HepG2 (cell line): ENCODE results near the gene SLC28A1. TPM values are rescaled to one million over a fixed set of nuclear protein-coding genes. Genes with fewer than 3 reads are reported as not detected.
A peak's percentile ranks its signal among the peaks of the same experiment; 100 is the strongest.

ENCODE experiments used
- ATAC-seq: fragments of 200-7000 bp; cut with Tn5 transposase; 3 replicates; pipeline ENCODE4 v1.9.1; 2020; ENCODE audit warnings: mild to moderate bottlenecking, moderate library complexity
- BruUV-seq: library from RNA; stranded (reverse); fragments of 400-500 nt; replicated peaks from 2 replicates; lab custom pipeline; 2021; lab: Mats Ljungman, UMichigan
- CTCF ChIA-PET: fragments of 300-600 bp; formaldehyde crosslinking; extraction: SDS; loops from one replicate; lab custom pipeline; 2021; ENCODE audit warnings: low total read pairs, inconsistent platforms, low intra/inter-chr PET ratio; lab: Yijun Ruan, JAX
- POLR2A ChIA-PET: fragments of 350-600 bp; sonication (Branson Sonifier 250); formaldehyde crosslinking; loops from one replicate; lab custom pipeline; 2020; ENCODE audit warnings: antibody characterized with exemption, inconsistent platforms; lab: Yijun Ruan, JAX
- DNase-seq: peaks from one replicate; pipeline ENCODE4 v3.0.0-alpha.2; 2015; ENCODE audit warnings: low spot score
- FAIRE-seq: peaks from 3 replicates; lab custom pipeline; 2011; peaks lifted over from hg19 to GRCh38; lab: Jason Lieb, UNC
- H2AFZ ChIP-seq: one replicate; pipeline ENCODE4 v1.6.1; 2011; ENCODE audit warnings: low read length, inconsistent platforms
- H3K27ac ChIP-seq: fragments of 300-600 bp; 3 replicates; pipeline ENCODE4 v1.8.0; 2011; ENCODE audit warnings: mixed run types, mild to moderate bottlenecking, mixed read lengths, low read length, inconsistent platforms; ENCODE audit not compliant: insufficient read depth; ENCODE audit errors: extremely low read length
- H3K27me3 ChIP-seq, 2 experiments: fragments of 200-600 bp in 1 of 2; 2 replicates in 1 of 2; 3 replicates in 1 of 2; pipeline versions ENCODE4 v1.6.0 to v1.8.0; 2011; ENCODE audit warnings: low read length in 2 of 2, mild to moderate bottlenecking in 2 of 2, moderate library complexity in 2 of 2, inconsistent platforms in 1 of 2; ENCODE audit not compliant: insufficient read depth in 2 of 2, control insufficient read depth in 1 of 2
- H3K36me3 ChIP-seq, 2 experiments: fragments of 200-600 bp in 1 of 2; replicated peaks in 1 of 2; 2 replicates in 1 of 2; 3 replicates in 1 of 2; pipeline versions ENCODE4 v1.5.1 to v1.8.0; 2011; ENCODE audit warnings: low read length in 2 of 2, inconsistent platforms in 1 of 2; ENCODE audit not compliant: insufficient read depth in 2 of 2, control insufficient read depth in 1 of 2
- H3K4me1 ChIP-seq: 2 replicates; pipeline ENCODE4 v1.5.1; 2012; ENCODE audit warnings: low read length, inconsistent platforms; ENCODE audit not compliant: insufficient read depth
- H3K4me2 ChIP-seq: 2 replicates; pipeline ENCODE4 v1.6.0; 2011; ENCODE audit warnings: low read depth, low read length, inconsistent platforms
- H3K4me3 ChIP-seq, 3 experiments: fragments of 200-600 bp in 1 of 3; sonication (generic), shearing (Covaris generic) in 1 of 3; replicated peaks in 1 of 3; 2 replicates each; pipeline ENCODE4 v1.5.1; 2011 to 2016; ENCODE audit warnings: low read length in 3 of 3, inconsistent platforms in 2 of 3, low read depth in 2 of 3, mild to moderate bottlenecking in 2 of 3, control low read depth in 1 of 3, mixed read lengths in 1 of 3; ENCODE audit not compliant: insufficient read depth in 1 of 3
- H3K79me2 ChIP-seq: one replicate; pipeline ENCODE4 v1.6.1; 2011; ENCODE audit warnings: low read length, inconsistent platforms; ENCODE audit not compliant: insufficient read depth
- H3K9ac ChIP-seq: 2 replicates; pipeline ENCODE4 v1.6.0; 2011; ENCODE audit warnings: mild to moderate bottlenecking, low read depth, low read length, inconsistent platforms; ENCODE audit not compliant: insufficient read depth
- H3K9me3 ChIP-seq: 2 replicates; pipeline ENCODE4 v1.5.1; 2012; ENCODE audit warnings: mild to moderate bottlenecking, low read length
- H4K20me1 ChIP-seq: 2 replicates; pipeline ENCODE4 v1.6.0; 2011; ENCODE audit warnings: inconsistent platforms, mild to moderate bottlenecking, low read length, moderate library complexity; ENCODE audit not compliant: insufficient read depth
- CCDC6 ChIP-seq: sonication (generic); formaldehyde crosslinking; IDR thresholded peaks from 2 replicates; pipeline ENCODE4 v1.8.1; 2022; ENCODE audit warnings: mild to moderate bottlenecking, missing genetic modification reagents, moderate library complexity
- DNMT3B ChIP-seq: conservative IDR thresholded peaks from 2 replicates; pipeline ENCODE4 v1.6.1; 2016; ENCODE audit warnings: missing biosample characterization, control low read depth
- FOSL2 ChIP-seq: sonication (generic); formaldehyde crosslinking; IDR thresholded peaks from 2 replicates; pipeline ENCODE4 v1.4.0; 2020; ENCODE audit warnings: missing genetic modification reagents
- FOXA3 ChIP-seq: IDR thresholded peaks from 2 replicates; pipeline ENCODE4 v1.6.1; 2016; ENCODE audit warnings: missing genetic modification reagents, missing compliant biosample characterization
- PHB2 ChIP-seq: fragments of 450-650 bp; IDR thresholded peaks from 2 replicates; pipeline ENCODE4 v1.6.1; 2018; ENCODE audit not compliant: partially characterized antibody
- SAP130 ChIP-seq: IDR thresholded peaks from 2 replicates; pipeline ENCODE4 v1.6.1; 2016; ENCODE audit warnings: low read depth
- SOX5 ChIP-seq: IDR thresholded peaks from 2 replicates; pipeline ENCODE4 v1.6.1; 2016; ENCODE audit warnings: borderline replicate concordance
- SRSF4 ChIP-seq: fragments of 200-400 bp; formaldehyde crosslinking; IDR thresholded peaks from one replicate; pipeline ENCODE4 v1.6.1; 2018; ENCODE audit warnings: mild to moderate bottlenecking, low read depth, low read length, moderate library complexity; ENCODE audit not compliant: poor library complexity, severe bottlenecking
- TMF1 ChIP-seq: sonication (generic); formaldehyde crosslinking; IDR thresholded peaks from 2 replicates; pipeline ENCODE4 v1.8.1; 2022; ENCODE audit warnings: low read depth, missing genetic modification reagents
- ZEB1 ChIP-seq: IDR thresholded peaks from 2 replicates; pipeline ENCODE4 v1.6.1; 2012; ENCODE audit warnings: mild to moderate bottlenecking, low read depth, inconsistent platforms; ENCODE audit not compliant: insufficient replicate concordance
- ZNF557 ChIP-seq: sonication (generic); formaldehyde crosslinking; IDR thresholded peaks from 2 replicates; pipeline ENCODE4 v1.4.0; 2020; ENCODE audit warnings: missing genetic modification reagents
- ZNF720 ChIP-seq: sonication (generic); formaldehyde crosslinking; IDR thresholded peaks from 2 replicates; pipeline ENCODE4 v1.4.0; 2020; ENCODE audit warnings: missing genetic modification reagents
- ZNF782 ChIP-seq: sonication (generic); formaldehyde crosslinking; IDR thresholded peaks from 2 replicates; pipeline ENCODE4 v1.4.0; 2020; ENCODE audit warnings: missing genetic modification reagents, mild to moderate bottlenecking, borderline replicate concordance
- ZNF850 ChIP-seq: sonication (generic); formaldehyde crosslinking; conservative IDR thresholded peaks from 2 replicates; pipeline ENCODE4 v1.9.0; 2021; ENCODE audit warnings: mild to moderate bottlenecking, missing genetic modification reagents
- WGBS: methylation state at CpG from one replicate; pipeline ENCODE4 v1.1.6; 2017; ENCODE audit warnings: low lambda C conversion rate; 5-methylcytosine and 5-hydroxymethylcytosine counted together
- in situ Hi-C: cut with HindIII; loops from 2 replicates; pipeline ENCODE4 v1.10.0; 2017; ENCODE audit warnings: low pct_unique_long_range_greater_than_20kb; ENCODE audit not compliant: extremely low pct_ligation_motif_present
- intact Hi-C: fragments of 100-400 bp; cut with micrococcal nuclease; formaldehyde crosslinking; loops from one replicate; pipeline ENCODE4 v1.10.0; 2022; ENCODE audit not compliant: unreplicated experiment
- polyA plus RNA-seq, 8 experiments: library from polyadenylated mRNA; depleted of rRNA in 3 of 8; stranded (reverse) in 7 of 8; unstranded in 1 of 8; fragments of >200 nt; fragmentation: Illumina TruSeq in 4 of 8; extraction: Trizol in 4 of 8; gene quantifications; 2 replicates each; pipeline versions ENCODE4 v1.2.1 to v1.2.3, GENCODE V29; 2011 to 2016; ENCODE audit warnings: low read depth in 4 of 8, missing spikeins in 1 of 8, mixed read lengths in 1 of 8; ENCODE audit not compliant: insufficient read depth in 1 of 8
- total RNA-seq, 5 experiments: library from RNA; depleted of rRNA; stranded (reverse); fragments of >200 nt; fragmentation: Illumina TruSeq; extraction: Trizol; gene quantifications; 2 replicates each; pipeline ENCODE4 v1.2.3, GENCODE V29; 2016; ENCODE audit warnings: low read depth in 1 of 5
- TF ChIP-seq, protein P1 (sequence below): fragments of 450-650 bp; IDR thresholded peaks from 2 replicates; pipeline ENCODE4 v1.6.1; 2017; ENCODE audit warnings: mild to moderate bottlenecking
- TF ChIP-seq, protein P2 (sequence below): sonication (generic); formaldehyde crosslinking; IDR thresholded peaks from 2 replicates; pipeline ENCODE4 v1.5.1; 2020; ENCODE audit warnings: missing genetic modification reagents, mild to moderate bottlenecking, borderline replicate concordance

SLC28A1 gene
- total and polyA plus RNA-seq, 2 of the 13 experiments (the other 11 are each of a cell fraction or from before 2014, with no cell fraction given): 0.31 to 5.8 TPM

DNA sequence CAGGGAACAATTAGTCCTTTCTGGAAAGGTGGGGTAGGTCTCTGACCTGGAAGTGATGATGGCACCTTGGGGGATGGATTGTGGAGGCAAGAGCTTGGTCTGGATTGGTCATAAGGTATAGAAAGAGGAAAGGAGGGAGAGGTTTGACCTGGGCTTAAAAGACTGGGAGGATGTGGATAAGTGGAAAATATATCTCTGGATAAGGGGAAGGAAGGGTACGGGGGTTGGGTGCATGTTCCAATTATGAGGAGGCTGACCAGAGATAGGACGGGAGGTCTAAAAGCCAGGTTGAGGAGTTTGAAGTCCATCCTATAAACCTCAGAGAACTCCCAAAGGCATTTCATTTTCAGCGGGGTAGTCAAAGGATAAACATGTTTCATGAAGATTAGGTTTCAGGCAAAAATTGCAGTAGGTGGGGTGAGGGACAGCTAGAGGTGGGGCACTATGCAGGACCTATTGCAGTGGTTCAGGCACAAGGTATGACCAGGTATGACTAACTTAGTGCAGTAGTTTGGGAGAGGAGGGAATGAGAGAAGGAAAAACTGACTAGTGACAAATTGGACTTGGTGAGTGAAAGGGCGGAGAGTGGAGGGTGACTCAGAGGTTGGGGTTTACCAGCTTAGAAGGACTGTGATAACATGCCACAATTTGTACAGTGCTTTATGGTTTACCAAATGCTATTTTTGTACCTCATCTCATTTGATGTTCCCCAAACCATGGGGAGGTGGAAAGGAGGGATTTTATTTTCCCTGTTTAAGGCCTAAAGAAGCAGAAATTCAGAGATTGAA, 107.9 kb downstream of the SLC28A1 start:
- peaks cover 90% of the 10 kb centered on the region for H3K79me2 ChIP-seq
- peaks cover 29% of the 10 kb centered on the region for H3K4me1 ChIP-seq
- no peaks in the 10 kb centered on the region for H3K9me3 ChIP-seq
- no peak overlapping the region for H3K27ac ChIP-seq
- H3K36me3 ChIP-seq: peaks cover 0 to 2% of the 10 kb centered on the region in 2 experiments; a peak in 2 of 5 replicates
- H3K9ac ChIP-seq: no peak overlapping the region
- BruUV-seq: no TSS peak
- H3K4me3 ChIP-seq: no peak overlapping the region
- TF ChIP-seq, protein P1, sequence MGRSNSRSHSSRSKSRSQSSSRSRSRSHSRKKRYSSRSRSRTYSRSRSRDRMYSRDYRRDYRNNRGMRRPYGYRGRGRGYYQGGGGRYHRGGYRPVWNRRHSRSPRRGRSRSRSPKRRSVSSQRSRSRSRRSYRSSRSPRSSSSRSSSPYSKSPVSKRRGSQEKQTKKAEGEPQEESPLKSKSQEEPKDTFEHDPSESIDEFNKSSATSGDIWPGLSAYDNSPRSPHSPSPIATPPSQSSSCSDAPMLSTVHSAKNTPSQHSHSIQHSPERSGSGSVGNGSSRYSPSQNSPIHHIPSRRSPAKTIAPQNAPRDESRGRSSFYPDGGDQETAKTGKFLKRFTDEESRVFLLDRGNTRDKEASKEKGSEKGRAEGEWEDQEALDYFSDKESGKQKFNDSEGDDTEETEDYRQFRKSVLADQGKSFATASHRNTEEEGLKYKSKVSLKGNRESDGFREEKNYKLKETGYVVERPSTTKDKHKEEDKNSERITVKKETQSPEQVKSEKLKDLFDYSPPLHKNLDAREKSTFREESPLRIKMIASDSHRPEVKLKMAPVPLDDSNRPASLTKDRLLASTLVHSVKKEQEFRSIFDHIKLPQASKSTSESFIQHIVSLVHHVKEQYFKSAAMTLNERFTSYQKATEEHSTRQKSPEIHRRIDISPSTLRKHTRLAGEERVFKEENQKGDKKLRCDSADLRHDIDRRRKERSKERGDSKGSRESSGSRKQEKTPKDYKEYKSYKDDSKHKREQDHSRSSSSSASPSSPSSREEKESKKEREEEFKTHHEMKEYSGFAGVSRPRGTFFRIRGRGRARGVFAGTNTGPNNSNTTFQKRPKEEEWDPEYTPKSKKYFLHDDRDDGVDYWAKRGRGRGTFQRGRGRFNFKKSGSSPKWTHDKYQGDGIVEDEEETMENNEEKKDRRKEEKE: no peak
- no peak for TF ChIP-seq ZNF782 (CRISPR knock-in tag)
- TF ChIP-seq ZNF850 (CRISPR knock-in tag): no peak
- TF ChIP-seq SAP130 (CRISPR knock-in tag): 0 out of 2 replicates have a peak, but pooled peaks have one; percentile 12
- TF ChIP-seq ZNF720 (CRISPR knock-in tag): no peak
- no peak for TF ChIP-seq DNMT3B
- no peak for TF ChIP-seq ZEB1
- TF ChIP-seq CCDC6 (CRISPR knock-in tag): no peak
- peak; percentile 71 for TF ChIP-seq FOSL2 (CRISPR knock-in tag)
- TF ChIP-seq ZNF557 (CRISPR knock-in tag): no peak
- TF ChIP-seq PHB2: no peak
- no peak for TF ChIP-seq FOXA3 (CRISPR knock-in tag)
- no peak for TF ChIP-seq SOX5 (CRISPR knock-in tag)
- TF ChIP-seq SRSF4: no peak
- no peak for TF ChIP-seq TMF1 (CRISPR knock-in tag)
- TF ChIP-seq, protein P2, sequence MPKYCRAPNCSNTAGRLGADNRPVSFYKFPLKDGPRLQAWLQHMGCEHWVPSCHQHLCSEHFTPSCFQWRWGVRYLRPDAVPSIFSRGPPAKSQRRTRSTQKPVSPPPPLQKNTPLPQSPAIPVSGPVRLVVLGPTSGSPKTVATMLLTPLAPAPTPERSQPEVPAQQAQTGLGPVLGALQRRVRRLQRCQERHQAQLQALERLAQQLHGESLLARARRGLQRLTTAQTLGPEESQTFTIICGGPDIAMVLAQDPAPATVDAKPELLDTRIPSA (CRISPR knock-in tag): no peak
- H3K27me3 ChIP-seq: no peaks in the 10 kb centered on the region
- no peak for FAIRE-seq
- intact Hi-C loops: no loop called here
- in situ Hi-C loops: no loop called here
- peak overlapping the region; percentile 27; the same call in 1 of the 2 replicates for H3K4me2 ChIP-seq
- H2AFZ ChIP-seq: no peak overlapping the region
- ChIA-PET CTCF (no interaction called here), POLR2A (interaction anchor here (0.9 to 1.2 kb wide), 2 partner anchors 9 to 11 kb away, joined by 3 to 4 read pairs; no protein-coding TSS in a partner anchor)
- WGBS: 64% methylated on average over 4 of the region's 4 CpGs
- peak; percentile 75 for ATAC-seq
- H4K20me1 ChIP-seq: peaks cover 17% of the 10 kb centered on the region
- peak; percentile 49 for DNase-seq
